ENCODE measurements around the gene DEAF1. TPM values are rescaled to one million over a fixed set of nuclear protein-coding genes. Genes with fewer than 3 reads are reported as not detected.

The DEAF1 gene
- total RNA-seq, 1 experiment from 2014 or later = 33.9 TPM

DNA sequence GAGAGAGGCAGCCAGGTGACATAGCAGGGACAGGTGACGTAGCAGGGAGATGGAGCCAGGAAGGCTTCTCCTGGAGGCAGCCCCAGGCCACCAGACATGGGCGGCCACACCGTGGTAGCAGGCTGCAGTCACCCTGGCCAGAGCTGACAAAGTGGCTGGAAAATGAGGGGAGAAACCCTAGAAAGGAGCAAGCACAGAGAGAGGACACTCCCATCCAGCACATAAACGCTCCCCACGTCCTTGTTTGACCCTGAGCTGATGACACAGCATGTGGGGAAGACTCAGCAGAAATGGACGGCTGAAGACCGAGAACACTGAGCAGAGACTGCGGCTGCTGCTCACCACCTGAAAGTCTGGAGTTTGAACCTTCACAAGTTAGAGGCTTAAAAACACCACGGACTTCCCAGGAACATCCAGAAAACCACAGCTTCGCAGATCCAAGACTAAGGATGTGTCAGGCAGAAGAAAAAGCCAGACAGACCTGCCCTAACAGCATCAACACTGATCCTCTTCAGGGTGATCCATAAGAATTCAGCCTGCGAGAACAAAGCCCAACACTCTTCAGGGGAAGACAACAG lies 29.2 kb downstream of the DEAF1 start (continued):
- TF ChIP-seq EZH2 (IDR thresholded peaks at IDR 0.05) = no peak
- no peak for TF ChIP-seq SRF (IDR thresholded peaks at IDR 0.05; ENCODE audit: low read depth)
- no peak for TF ChIP-seq SP1 (IDR thresholded peaks at IDR 0.05; ENCODE audit: low read depth)
- TF ChIP-seq ZFX (IDR thresholded peaks at IDR 0.05) = no peak
- no peak for TF ChIP-seq TCF7L2 (IDR thresholded peaks at IDR 0.05; ENCODE audit: borderline replicate concordance, extremely low read depth, insufficient read depth, insufficient read length)
- TF ChIP-seq, protein P1, sequence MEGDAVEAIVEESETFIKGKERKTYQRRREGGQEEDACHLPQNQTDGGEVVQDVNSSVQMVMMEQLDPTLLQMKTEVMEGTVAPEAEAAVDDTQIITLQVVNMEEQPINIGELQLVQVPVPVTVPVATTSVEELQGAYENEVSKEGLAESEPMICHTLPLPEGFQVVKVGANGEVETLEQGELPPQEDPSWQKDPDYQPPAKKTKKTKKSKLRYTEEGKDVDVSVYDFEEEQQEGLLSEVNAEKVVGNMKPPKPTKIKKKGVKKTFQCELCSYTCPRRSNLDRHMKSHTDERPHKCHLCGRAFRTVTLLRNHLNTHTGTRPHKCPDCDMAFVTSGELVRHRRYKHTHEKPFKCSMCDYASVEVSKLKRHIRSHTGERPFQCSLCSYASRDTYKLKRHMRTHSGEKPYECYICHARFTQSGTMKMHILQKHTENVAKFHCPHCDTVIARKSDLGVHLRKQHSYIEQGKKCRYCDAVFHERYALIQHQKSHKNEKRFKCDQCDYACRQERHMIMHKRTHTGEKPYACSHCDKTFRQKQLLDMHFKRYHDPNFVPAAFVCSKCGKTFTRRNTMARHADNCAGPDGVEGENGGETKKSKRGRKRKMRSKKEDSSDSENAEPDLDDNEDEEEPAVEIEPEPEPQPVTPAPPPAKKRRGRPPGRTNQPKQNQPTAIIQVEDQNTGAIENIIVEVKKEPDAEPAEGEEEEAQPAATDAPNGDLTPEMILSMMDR (IDR thresholded peaks at IDR 0.05 in 2 of 3, conservative IDR thresholded peaks at IDR 0.05 in 1 of 3; ENCODE audit: borderline replicate concordance in 1 of 3, insufficient read depth in 1 of 3, low read depth in 2 of 3, low read length in 2 of 3) = no peak
- no peak for TF ChIP-seq ZNF274 (IDR thresholded peaks at IDR 0.05; ENCODE audit: low read depth, low read length)
- TF ChIP-seq ELF1 (IDR thresholded peaks at IDR 0.05; ENCODE audit: borderline replicate concordance, low read depth) = no peak

DNA sequence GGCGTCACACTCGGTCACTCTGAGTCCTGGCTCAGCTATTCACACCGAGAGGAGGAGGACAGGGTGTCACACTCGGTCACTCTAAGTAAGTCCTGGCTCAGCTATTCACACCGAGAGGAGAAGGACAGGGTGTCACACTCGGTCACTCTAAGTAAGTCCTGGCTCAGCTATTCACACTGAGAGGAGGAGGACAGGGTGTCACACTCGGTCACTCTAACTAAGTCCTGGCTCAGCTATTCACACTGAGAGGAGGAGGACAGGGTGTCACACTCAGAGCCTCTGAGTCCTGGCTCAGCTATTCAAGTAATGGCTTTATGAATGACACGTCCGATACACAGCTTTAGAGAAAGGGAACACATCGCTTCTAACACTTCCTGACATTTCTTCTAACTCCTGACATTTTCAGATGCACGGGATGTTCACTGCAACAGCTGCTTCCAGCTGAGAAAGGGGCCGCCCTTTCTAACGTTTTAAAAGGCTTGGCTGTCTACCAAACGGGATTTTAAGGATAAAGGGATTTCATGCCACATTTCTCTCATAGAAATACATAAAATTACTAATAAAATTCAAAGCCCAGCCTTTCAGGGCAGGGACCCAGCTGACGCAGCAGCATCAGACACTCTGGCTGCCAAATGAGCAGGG lies 29.8 kb downstream of the DEAF1 start:
- BruUV-seq (replicated peaks) = no TSS peak
- CTCF ChIA-PET = no interaction called here
- TF ChIP-seq, protein P2, sequence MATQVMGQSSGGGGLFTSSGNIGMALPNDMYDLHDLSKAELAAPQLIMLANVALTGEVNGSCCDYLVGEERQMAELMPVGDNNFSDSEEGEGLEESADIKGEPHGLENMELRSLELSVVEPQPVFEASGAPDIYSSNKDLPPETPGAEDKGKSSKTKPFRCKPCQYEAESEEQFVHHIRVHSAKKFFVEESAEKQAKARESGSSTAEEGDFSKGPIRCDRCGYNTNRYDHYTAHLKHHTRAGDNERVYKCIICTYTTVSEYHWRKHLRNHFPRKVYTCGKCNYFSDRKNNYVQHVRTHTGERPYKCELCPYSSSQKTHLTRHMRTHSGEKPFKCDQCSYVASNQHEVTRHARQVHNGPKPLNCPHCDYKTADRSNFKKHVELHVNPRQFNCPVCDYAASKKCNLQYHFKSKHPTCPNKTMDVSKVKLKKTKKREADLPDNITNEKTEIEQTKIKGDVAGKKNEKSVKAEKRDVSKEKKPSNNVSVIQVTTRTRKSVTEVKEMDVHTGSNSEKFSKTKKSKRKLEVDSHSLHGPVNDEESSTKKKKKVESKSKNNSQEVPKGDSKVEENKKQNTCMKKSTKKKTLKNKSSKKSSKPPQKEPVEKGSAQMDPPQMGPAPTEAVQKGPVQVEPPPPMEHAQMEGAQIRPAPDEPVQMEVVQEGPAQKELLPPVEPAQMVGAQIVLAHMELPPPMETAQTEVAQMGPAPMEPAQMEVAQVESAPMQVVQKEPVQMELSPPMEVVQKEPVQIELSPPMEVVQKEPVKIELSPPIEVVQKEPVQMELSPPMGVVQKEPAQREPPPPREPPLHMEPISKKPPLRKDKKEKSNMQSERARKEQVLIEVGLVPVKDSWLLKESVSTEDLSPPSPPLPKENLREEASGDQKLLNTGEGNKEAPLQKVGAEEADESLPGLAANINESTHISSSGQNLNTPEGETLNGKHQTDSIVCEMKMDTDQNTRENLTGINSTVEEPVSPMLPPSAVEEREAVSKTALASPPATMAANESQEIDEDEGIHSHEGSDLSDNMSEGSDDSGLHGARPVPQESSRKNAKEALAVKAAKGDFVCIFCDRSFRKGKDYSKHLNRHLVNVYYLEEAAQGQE (IDR thresholded peaks at IDR 0.05; ENCODE audit: low read depth) = no peak
- TF ChIP-seq TCF7L2 (IDR thresholded peaks at IDR 0.05; ENCODE audit: borderline replicate concordance, extremely low read depth, insufficient read depth, insufficient read length) (no peak), JUND (IDR thresholded peaks at IDR 0.05) (no peak), POLR2A (IDR thresholded peaks at IDR 0.05; ENCODE audit: borderline replicate concordance, extremely low read depth, insufficient read depth, insufficient read length) (no peak), POLR2AphosphoS5 (IDR thresholded peaks at IDR 0.05; ENCODE audit: low read depth, low read length) (no peak)
- TF ChIP-seq, protein P3, sequence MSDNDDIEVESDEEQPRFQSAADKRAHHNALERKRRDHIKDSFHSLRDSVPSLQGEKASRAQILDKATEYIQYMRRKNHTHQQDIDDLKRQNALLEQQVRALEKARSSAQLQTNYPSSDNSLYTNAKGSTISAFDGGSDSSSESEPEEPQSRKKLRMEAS (IDR thresholded peaks at IDR 0.05) = no peak

More for the DNA sequence above, 29.8 kb downstream of the DEAF1 start:
- Histone ChIP-seq H3K9ac (ENCODE audit: low read length) (no peak overlapping the region), H3K9me2 (ENCODE audit: insufficient read depth) (no peaks in the 10 kb centered on the region), H3K79me2 (ENCODE audit: insufficient read depth, low read length) (peaks cover 3% of the 10 kb centered on the region; the same call in 1 of the 2 replicates), H3K27ac (ENCODE audit: low read depth, low read length) (no peak overlapping the region), H3K4me1 (ENCODE audit: control insufficient read depth in 1 of 2, insufficient read depth in 2 of 2, low read length in 2 of 2) (no peaks in the 10 kb centered on the region), H3K9me3 (ENCODE audit: control insufficient read depth in 1 of 2, insufficient read depth in 1 of 2, low read depth in 1 of 2, low read length in 2 of 2) (no peaks in the 10 kb centered on the region), H2AFZ (ENCODE audit: low read depth, low read length, poor library complexity, severe bottlenecking) (no peak overlapping the region), H4K20me1 (ENCODE audit: insufficient read depth) (no peaks in the 10 kb centered on the region), H3K27me3 (ENCODE audit: insufficient read depth, low read length) (no peaks in the 10 kb centered on the region), H3K36me3 (ENCODE audit: control insufficient read depth in 1 of 2, insufficient read depth in 2 of 2, low read length in 2 of 2) (no peaks in the 10 kb centered on the region; a peak in 1 of 4 replicates), H3K4me2 (ENCODE audit: low read length) (no peak overlapping the region), H3K4me3 (replicated peaks in 1 of 2; ENCODE audit: low read depth in 1 of 2, low read length in 2 of 2) (no peak overlapping the region)
- POLR2A ChIA-PET = interaction anchor here (0.6 kb wide), 1 partner anchor 54 kb away, joined by 3 read pairs; no protein-coding TSS in a partner anchor
- RAD21 ChIA-PET (ENCODE audit: low non-redundant PET in 1 of 2, low total read pairs in 2 of 2, uncharacterized antibody in 2 of 2, unreplicated experiment in 2 of 2) = no interaction called here
- no peak for DNase-seq (ENCODE audit: low read depth, low spot score)
- no peak for ATAC-seq
- intact Hi-C loops (cut with micrococcal nuclease) = no loop called here

All from HCT116 (cell line).